Measurements from ENCODE around the gene UBD. TPM values are rescaled to one million over a fixed set of nuclear protein-coding genes. Genes with fewer than 3 reads are reported as not detected.

The UBD gene
- total RNA-seq, 1 donor from 2014 or later, result not detected

GRCh38 chr6:29517728-29518440 is 41.6 kb downstream of the UBD start:
- DNase-seq (no peak), ATAC-seq (ENCODE audit: low read depth) (no peak)
- POLR2A ChIA-PET, result no interaction called here
- Mint-ChIP-seq H3K4me1 (no peaks in the 10 kb centered on the region), H3K36me3 (ENCODE audit: low read depth) (no peaks in the 10 kb centered on the region), H3K4me3 (no peak overlapping the region), H3K9me3 (no peaks in the 10 kb centered on the region), H3K27me3 (peaks cover 22% of the 10 kb centered on the region), H3K27ac (no peak overlapping the region)
- intact Hi-C loops (cut with micrococcal nuclease), result no loop called here
- CTCF ChIA-PET, result no interaction called here
- TF ChIP-seq, protein P1, sequence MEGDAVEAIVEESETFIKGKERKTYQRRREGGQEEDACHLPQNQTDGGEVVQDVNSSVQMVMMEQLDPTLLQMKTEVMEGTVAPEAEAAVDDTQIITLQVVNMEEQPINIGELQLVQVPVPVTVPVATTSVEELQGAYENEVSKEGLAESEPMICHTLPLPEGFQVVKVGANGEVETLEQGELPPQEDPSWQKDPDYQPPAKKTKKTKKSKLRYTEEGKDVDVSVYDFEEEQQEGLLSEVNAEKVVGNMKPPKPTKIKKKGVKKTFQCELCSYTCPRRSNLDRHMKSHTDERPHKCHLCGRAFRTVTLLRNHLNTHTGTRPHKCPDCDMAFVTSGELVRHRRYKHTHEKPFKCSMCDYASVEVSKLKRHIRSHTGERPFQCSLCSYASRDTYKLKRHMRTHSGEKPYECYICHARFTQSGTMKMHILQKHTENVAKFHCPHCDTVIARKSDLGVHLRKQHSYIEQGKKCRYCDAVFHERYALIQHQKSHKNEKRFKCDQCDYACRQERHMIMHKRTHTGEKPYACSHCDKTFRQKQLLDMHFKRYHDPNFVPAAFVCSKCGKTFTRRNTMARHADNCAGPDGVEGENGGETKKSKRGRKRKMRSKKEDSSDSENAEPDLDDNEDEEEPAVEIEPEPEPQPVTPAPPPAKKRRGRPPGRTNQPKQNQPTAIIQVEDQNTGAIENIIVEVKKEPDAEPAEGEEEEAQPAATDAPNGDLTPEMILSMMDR (IDR thresholded peaks at IDR 0.05), result no peak

- TF ChIP-seq, protein P1 (IDR thresholded peaks at IDR 0.05), result no peak
- DNase-seq (no peak), ATAC-seq (ENCODE audit: low read depth) (no peak)
- Mint-ChIP-seq H3K27ac (no peak overlapping the region), H3K9me3 (no peaks in the 10 kb centered on the region), H3K4me3 (no peak overlapping the region), H3K4me1 (no peaks in the 10 kb centered on the region), H3K27me3 (peaks cover 22% of the 10 kb centered on the region), H3K36me3 (ENCODE audit: low read depth) (no peaks in the 10 kb centered on the region)
- intact Hi-C loops (cut with micrococcal nuclease), result no loop called here
- ChIA-PET POLR2A (no interaction called here), CTCF (no interaction called here)
These were observed 42.3 kb downstream of the UBD start for GRCh38 chr6:29517245-29517644.

GRCh38 chr6:29516108-29516507 is 43.4 kb downstream of the UBD start:
- H3K4me3 Mint-ChIP-seq, result no peak overlapping the region
- no peaks in the 10 kb centered on the region for H3K4me1 Mint-ChIP-seq
- no peak overlapping the region for H3K27ac Mint-ChIP-seq
- no peak for DNase-seq
- H3K27me3 Mint-ChIP-seq, result peaks cover 28% of the 10 kb centered on the region
- no peaks in the 10 kb centered on the region for H3K36me3 Mint-ChIP-seq (ENCODE audit: low read depth)
- CTCF ChIA-PET, result no interaction called here
- POLR2A ChIA-PET, result no interaction called here
- TF ChIP-seq, protein P1 (IDR thresholded peaks at IDR 0.05), result no peak
- no peaks in the 10 kb centered on the region for H3K9me3 Mint-ChIP-seq
- intact Hi-C loops (cut with micrococcal nuclease), result no loop called here
- no peak for ATAC-seq (ENCODE audit: low read depth)

GRCh38 chr6:29510746-29511300 is 48.7 kb downstream of the UBD start:
- TF ChIP-seq, protein P1 (IDR thresholded peaks at IDR 0.05), result no peak
- DNase-seq, result no peak
- Mint-ChIP-seq H3K36me3 (ENCODE audit: low read depth) (no peaks in the 10 kb centered on the region), H3K9me3 (no peaks in the 10 kb centered on the region), H3K27ac (no peak overlapping the region), H3K4me1 (no peaks in the 10 kb centered on the region), H3K4me3 (no peak overlapping the region), H3K27me3 (peaks cover 14% of the 10 kb centered on the region)
- CTCF ChIA-PET, result no interaction called here
- POLR2A ChIA-PET, result no interaction called here
- intact Hi-C loops (cut with micrococcal nuclease), result no loop called here
- no peak for ATAC-seq (ENCODE audit: low read depth)

DNA sequence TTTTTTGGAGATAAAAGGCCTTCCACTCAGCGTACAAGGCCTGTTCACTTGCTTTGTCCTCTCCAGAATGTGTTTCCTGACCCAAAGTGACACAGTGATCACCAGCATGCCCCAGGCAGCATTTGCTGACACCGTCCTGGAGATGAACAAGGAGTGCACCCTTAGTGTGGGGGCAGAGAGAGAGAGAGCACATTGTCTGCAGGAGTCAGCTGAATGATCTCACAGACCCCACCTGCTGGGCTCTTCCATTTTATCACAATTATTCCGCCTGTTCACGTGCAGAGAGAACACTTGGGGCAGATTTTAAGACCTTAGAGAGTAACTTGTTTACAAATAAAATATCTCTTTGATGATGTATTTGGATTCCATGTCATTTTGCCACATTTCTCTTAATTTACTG is 49.3 kb downstream of the UBD start:
- POLR2A ChIA-PET, result no interaction called here
- intact Hi-C loops (cut with micrococcal nuclease), result no loop called here
- H3K27me3 Mint-ChIP-seq, result peaks cover 13% of the 10 kb centered on the region
- no peaks in the 10 kb centered on the region for H3K9me3 Mint-ChIP-seq
- CTCF ChIA-PET, result no interaction called here
- no peak overlapping the region for H3K27ac Mint-ChIP-seq
- DNase-seq (no peak), ATAC-seq (ENCODE audit: low read depth) (no peak)
- H3K36me3 Mint-ChIP-seq (ENCODE audit: low read depth), result no peaks in the 10 kb centered on the region
- no peaks in the 10 kb centered on the region for H3K4me1 Mint-ChIP-seq
- TF ChIP-seq, protein P1 (IDR thresholded peaks at IDR 0.05), result no peak
- H3K4me3 Mint-ChIP-seq, result no peak overlapping the region

All from activated B cell treated with CpG ODN at 0.5 μM for 24 hours (primary cell).